Stimulated activated CD8-positive, alpha-beta memory T cell treated with anti-CD3 and anti-CD28 coated beads, Interleukin-7, amount 100 ng/mL, for 24 hours (primary cell): ENCODE results near the gene SEPTIN12.

Source experiments
- DNase-seq: peaks from one replicate; pipeline ENCODE4 v3.0.0-alpha.2; 2020; ENCODE audit warnings: low read depth

The SEPTIN12 gene

DNA sequence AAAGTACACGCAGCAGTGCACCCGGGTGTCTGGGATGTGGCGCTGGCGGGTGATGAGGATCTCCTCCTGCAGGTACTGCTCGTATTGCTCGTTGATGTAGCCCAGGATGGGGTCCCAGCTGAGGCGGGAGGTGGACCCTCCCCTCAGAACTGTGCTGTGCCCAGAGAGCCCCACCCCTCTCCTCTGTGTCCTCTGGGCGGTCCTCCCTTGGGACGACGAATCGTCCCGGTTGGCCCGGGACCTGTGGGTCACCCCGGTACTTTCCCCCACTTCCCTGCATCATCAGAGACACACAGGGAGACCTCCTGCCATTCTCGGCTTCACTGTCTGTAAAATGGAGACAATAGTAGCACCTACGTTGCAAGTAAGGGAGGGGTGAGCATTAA is 4.2 kb downstream of the SEPTIN12 start:
- DNase-seq, result no peak

DNA sequence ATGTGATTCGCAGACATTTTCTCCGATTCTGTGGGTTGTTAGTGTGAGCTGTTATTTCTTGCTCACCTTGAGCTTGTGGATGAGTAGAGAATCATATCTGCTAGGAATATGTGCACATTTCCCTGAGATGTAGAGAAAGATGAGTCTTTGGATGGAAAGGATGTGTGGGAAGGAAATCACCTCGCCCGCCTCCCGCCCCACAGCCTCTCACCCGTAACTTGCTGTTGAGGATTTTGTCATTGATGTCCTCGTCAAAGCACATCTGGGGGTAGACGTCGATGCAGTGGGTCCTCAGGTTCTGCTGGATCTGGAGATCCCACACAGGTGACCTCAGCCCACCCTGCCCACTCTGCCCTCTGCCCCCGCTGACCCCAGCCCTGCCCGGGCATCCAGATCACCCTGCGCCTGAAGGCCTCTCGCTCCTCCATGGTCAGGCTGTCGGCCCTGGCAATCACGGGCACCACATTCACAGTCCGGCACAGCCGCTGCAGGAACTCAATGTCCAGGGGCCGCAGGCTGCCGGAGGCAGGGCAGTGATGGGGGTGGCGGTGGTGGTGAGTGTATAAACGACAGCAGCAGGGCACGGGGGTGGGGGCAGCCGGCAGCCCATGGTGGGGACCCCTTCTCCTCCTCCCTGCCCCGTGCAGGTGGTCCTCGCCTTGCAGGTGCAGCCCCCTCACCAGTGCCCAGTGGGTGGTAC is 4.7 kb downstream of the SEPTIN12 start:
- no peak for DNase-seq

DNA sequence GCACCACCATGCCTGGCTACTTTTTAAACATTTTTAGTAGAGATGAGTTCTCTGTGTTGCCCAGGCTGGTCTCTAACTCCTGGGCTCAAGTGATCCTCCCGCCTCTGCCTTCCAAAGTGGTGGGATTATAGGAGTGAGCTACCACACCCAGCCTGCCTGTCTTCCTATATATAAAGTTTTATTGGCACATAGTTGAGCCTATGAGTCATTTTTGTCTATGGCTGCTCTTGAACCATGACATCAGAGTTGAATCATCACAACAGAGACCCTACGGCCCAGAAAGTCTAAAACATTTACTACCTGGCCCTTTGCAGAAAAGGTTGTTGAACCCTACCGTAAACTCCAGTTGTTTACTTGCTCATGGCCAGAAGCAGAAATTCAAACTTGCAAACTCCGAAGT is 7.9 kb downstream of the SEPTIN12 start:
- DNase-seq, result no peak

DNA sequence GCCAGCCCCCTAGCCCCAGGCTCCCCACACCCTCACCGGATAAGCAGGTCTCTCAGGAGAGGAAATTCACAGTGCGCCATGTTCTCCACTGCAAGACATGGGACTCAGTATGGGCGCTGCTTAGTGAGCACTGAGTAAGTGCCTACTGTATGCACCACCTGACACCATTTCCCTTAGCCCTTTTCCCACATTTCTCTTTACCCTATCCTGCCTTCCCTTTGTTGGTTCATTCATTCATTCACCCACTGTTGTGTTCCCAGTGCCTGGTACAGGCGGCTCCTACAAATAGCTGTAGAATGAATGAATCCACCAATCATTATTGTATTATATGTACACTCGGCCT is 10.1 kb downstream of the SEPTIN12 start:
- DNase-seq, result no peak

DNA sequence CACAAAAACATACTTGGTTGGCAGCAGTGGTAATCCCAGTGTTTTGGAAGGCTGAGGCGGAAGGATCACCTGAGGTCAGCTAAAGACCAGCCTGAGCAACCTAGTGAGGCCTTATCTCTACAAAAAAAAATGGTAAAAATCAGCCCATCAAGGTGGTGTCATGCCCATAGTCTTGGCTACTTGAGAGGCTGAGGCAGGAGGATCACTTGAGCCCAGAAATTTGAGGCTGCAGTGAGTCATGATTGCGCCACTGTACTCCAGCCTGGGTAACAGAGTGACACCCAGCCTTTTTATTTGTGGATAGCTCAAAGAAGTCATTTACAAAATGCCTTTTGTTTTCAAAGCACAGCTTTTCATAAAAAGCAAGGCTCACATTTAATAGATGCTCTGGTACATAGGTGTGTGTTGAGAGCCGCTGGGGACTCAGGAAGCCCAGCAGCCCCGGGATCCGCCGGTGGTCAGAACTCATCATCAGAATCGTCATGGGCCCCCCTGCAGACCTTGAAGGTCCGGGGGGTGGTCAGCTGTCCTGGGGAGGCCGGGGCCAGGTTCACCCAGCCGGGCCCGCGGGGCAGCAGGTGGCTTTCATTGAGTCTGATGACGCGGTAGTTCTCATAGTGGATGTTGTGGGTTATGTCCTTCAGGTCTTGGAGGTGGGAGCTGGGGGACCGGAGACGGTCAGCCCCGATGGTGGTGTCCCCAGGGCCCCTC is 10.7 kb downstream of the SEPTIN12 start:
- DNase-seq, result no peak

DNA sequence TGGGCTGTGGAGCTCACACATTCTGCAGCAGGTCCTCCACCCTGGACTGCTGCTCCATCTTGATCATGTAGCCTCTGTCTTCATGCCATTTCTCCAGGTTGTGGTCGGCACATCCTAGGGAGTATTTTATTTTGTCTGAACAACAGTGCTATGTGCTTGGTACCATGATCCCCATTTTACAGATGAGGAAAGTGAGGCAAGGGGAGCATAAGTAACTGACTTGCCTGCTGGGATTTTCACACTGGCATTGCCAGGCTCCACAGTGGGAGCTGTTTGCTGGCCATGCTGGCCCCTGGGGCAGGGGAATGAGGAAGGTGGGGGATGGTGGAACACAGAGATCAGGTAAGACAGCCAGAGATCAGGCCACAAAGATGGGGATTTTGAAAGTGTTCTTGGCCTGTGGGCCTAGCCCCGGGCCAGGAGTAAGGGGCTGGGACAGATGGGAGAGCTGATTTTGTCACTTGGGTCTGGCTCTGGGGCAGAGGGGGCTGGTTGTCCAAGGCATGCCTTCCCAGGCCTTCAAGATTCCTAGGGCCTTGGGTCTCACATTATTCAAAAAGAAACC is 11.9 kb downstream of the SEPTIN12 start:
- DNase-seq, result no peak

DNA sequence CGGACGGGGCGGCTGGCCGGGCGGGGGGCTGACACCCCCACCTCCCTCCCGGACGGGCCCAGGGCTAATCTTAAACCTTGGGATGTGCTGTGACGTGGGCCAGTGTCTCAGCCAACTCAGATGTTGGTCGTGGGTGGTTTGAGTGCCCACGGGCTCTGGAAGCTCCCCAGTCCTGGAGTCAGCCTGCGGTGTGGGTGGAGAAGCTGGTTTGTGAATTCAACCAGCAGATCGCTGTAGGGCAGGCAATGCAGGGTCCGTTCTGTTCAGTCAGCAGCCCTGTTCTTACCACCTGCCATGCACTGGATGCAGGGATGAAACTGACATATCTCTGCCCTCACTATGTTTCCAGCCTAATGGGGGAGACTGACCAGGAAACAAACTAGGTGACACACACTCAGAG is 13.1 kb downstream of the SEPTIN12 start:
- no peak for DNase-seq

DNA sequence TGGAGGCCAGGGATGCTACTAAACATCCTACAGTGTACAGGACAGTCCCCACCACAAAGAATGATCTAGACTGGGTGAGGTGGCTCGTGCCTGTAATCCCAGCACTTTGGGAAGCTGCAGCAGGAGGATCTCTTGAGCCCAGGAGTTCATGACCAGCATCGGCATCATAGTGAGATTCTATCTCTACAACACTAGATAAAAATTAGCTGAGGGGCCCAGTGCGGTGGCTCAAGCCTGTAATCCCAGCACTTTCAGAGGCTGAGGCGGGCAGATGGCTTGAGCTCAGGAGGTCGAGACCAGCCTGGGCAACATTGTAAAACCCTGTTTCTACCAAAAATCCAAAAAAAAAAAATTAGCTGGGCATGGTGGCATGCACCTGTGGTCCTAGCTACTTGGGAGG is 15.8 kb downstream of the SEPTIN12 start:
- no peak for DNase-seq

DNA sequence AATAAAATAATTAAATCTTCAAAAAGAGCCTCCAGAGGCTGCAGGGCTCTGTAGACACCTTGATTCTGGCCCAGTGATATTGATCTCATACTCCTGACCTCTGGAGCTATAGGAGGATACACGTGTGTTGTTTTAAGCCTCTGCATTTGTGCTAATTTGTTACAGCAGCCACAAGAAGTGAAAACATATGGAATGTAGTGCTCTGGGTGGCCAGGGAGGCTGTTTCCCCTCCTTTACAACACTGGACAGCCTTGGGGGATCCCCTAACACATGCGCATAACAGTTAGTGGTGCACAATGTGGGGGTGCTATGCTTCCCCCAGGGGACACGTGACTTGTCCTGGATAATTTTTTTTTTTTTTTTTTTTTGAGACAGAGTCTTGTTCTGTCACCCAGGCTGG is 16.5 kb downstream of the SEPTIN12 start:
- DNase-seq, result no peak

DNA sequence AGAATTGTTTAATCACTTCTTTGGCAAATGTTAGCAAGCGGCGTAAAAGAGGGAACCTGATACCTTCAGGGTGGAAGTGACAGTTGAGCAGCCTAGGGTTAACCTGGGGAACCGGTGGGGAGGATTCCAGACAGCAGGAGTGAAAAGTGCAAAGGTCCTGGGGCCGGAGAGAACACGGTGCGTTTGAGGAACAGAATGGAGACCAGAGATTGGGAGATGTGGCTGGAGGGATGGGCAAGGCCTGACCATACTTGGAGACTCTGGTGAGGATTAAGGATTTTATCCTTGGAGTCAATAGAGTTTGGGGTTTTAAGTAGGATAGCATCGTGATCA is 18.9 kb downstream of the SEPTIN12 start:
- DNase-seq, result no peak

DNA sequence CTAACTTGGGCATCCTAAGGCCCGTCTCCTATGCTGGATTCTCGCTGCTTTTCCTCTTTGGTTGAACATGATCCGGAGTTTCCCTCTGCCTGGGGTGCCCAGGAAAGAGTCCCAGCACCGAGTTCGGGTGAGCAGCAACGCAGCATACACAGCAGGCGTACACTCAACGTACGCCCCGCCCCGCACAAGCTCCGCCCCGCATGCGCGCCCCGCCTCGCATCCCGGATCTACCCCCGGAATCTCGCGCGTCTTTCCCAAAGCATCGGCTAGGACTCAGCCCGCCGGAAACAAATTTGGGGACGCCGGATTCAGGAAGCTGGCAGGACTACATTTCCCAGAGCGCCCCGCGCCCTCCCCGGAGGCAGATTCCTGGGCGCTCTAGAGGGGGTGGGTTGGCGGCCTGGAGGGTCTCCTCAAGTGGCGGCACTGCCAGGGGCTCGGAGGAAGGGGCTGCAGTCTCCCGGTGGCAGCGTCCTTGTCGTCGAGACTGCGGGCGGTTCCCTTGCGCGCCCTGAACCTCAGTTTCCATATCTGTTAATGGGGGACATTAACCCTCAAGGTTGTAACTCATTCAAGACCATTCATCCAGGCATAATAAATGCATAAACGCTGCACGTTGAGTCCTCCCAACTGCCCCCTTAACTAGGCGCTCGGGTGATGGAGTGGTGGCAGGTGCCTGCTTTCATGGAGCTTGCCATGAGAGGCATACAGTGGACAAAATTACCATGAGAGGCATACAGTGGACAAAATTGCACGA is 19.4 kb downstream of the SEPTIN12 start:
- DNase-seq, result peak; percentile 78

DNA sequence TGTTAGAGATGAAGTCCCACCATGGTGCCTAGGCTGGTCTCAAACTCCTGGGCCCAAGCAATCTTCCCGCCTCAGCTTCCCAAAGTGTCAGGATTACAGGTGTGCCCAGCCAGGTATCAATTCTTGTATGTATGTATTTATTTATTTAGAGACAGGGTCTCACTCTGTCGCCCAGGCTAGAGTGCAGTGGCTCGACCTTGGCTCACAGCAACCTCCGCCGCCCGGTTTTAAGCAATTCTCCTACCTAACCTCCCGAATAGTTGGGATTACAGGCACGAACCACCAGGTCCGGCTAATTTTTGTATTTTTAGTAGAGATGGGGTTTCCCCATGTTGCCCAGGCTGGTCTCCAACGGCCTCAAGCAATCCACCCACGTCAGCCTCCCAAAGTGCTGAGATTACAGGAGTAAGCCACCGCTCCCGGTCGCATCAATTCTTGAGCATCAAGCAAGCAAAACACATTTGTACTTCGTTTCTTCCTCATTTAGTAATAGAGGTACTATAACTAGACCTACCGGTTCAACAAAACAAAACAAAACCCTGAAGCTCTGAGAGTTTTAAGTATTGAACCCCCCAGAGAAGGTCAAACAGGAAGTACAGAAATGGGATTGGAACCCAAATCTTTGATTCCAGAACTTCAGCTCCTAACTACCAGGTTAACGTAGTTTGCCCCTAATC is 20.1 kb downstream of the SEPTIN12 start:
- DNase-seq, result no peak

DNA sequence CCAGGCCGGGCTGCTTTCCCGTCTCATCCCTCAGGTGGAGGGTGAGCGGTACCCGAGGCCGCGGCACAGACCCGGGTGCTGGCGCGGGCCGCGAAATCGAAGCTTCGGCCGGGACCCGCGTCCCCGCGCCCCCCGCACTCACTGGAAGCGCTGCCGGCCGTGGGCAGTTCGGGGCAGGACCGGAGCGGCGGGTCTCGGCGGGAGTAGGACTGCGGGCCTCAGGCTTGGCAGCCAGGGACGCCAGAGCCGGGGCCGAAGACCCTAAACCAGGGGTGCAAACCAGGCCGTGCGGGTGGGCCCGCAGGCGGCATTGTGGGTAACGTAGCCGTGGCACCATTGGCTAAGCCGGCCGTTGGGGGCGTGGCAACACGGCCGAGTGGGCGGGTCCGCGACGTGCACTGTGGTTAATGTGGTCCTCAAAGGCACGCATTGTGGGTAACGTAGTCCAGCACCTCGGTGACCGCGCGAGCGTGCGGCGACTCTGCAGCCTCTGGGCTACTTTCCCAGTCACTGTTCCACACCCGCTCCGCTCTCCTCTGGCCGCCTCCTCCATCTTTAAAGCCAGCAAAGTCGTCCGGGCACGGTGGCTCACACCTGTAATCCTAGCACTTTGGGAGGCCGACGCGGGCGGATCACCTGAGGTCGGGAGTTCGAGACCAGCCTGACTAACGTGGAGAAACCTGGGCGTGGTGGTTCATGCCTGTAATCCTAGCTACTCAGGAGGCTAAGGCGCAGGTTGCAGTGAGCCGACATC is 21.1 kb downstream of the SEPTIN12 start, which contains the start of gene ZNF500:
ZNF500 (minus strand) TSS at position 288 of the 754 bp plus-strand sequence. CDS start 1,184 bp downstream, outside the sequence.
- DNase-seq, result peak; percentile 98

DNA sequence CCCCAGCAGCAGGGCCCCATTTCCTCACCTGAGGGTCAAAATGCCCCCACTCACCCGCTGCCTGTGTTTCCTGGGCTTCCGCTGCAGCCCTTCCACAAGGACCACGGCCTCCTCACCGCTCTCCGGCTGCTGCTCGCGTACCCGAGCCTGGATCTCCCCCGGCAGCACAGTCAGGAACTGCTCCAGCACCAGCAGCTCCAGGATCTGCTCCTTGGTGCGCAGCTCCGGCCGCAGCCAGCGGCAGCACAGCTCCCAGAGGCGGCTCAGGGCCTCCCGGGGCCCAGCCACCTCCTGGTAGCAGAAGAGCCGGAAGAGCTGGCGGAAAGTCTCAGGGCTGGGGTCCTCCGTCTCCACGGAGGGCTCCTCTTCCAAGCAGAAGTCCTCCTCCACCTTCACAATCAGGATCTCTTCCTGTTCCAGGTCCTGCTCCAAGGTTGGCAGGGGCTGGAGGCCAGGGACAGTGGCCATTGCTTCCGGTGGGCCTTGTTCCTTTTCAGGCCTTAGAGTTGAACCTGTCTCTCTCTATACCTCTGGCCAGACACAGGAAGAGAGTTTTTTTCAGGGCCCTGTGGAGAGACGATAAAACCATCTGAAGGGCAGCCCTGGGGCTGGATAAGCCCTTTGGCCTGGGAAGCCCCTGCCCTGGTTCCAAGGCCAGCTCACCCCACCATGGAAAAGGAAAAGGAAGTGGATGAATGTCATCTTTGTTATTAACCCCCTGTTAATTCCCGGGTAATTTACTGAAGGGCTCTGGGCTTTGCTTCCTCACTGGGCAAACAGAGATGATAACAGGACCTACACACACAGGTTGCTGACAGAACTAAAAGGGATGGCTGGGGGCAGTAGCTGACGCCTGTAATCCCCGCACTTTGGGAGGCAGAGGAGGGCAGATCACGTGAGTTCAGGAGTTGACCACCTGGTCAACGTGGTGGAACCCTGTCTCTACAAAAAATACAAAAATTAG is 22.4 kb downstream of the SEPTIN12 start:
- DNase-seq, result no peak

DNA sequence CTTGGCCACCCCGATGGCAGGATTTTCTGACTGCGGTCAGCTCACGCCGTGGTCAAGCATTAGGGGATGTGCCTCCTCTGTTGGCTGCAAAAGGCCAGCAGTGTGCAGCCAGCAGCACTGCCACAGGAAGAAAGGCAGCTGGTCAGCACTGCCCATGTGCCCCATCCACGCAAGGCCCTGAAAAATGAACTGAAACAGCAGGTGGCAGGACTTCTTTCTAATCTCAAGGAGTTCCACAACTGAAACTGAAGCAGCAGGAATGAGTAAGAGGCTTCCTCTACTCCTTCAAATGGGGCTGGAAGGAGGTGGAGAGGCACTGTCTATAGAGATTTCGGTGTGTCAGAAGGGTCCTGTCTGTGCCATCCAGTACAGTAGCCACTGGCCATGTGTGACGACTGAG is 24.4 kb downstream of the SEPTIN12 start:
- DNase-seq, result no peak

DNA sequence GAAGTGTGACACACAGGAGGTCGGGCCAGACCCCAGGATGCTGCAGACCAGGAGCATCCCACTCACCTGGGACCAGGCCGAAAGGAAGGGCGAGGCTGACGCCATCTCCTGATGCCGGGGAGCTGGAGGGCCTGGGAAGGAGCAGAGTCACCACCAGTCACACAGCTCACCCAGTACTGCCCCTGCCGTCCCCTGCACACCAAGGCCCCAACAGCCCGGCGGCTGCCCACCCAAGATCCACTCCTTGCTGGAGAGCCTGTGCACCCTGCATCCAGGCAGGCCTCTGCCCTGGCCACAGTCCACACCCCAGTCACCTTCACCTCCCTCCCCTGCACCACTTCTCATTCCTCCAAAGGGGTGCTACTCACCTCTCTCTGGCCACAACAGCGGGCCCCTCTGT is 25.9 kb downstream of the SEPTIN12 start:
- DNase-seq, result no peak

DNA sequence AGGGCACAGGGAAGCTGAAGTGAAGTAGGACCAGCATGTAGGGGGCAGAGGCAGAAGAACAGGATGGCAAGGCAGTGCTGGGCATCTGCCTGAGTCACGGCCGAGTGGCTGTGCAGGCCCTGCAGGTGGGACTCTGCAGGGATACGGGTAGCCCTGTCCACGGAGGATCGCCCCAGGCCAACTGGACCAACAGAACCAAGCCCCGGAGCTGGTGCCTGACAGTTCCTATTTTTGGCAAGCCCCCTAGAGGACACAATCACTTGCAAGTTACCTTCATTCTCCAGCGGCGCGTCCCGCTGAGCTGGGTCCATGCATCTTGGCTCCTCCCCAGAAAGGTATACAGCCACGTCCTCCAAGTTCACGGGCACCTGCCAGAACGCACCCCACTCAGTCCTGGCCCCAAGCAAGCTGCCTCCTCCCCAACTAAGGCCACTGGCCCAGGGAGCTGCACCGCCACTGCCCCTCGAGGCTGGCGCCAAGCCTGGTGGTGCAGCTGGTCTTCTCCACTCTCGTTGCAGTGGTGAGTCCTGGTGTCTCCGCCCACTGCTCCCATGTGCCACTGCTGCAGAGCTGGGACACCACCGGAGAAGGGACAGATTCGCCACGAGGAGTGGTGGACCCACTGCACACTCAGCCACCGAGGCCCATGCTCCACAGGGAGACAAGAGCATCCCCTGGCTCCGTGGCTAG is 27.8 kb downstream of the SEPTIN12 start:
- DNase-seq, result no peak

DNA sequence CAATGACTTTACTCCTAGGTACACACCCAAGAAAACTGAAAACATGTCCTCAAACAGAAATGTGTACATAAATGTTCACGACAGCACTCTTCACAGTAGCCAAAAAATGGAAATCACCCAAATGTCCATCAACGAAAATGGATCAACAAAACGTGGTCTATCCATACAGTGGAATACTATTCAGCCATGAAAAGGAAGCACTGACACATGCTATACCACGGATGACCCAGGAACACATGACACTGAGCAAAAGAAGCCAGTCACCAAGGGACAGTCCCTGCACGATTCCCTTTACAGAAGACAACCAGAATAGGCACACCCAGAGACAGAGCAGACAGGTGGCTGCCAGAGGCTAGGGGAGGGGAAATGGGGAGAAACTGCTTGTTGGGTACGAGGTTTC is 32.5 kb downstream of the SEPTIN12 start:
- DNase-seq, result no peak

DNA sequence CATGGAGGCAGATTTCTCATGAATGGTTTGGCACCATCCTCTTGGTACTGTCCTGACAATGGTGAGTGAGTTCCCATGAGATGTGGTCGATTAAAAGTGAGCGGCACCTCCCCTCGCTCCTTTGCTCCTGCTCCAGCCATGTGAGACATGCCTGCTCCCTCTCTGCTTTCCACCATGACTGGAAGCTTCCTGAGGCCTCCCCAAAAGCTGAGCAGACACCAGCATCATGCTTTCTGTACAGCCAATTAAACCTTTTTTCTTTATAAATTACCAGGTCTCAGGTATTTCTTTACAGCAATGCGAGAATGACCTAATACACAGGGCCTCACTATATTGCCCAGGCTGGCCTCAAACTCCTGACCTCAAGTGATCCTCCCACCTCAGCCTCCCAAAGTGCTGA is 33.3 kb downstream of the SEPTIN12 start:
- no peak for DNase-seq

DNA sequence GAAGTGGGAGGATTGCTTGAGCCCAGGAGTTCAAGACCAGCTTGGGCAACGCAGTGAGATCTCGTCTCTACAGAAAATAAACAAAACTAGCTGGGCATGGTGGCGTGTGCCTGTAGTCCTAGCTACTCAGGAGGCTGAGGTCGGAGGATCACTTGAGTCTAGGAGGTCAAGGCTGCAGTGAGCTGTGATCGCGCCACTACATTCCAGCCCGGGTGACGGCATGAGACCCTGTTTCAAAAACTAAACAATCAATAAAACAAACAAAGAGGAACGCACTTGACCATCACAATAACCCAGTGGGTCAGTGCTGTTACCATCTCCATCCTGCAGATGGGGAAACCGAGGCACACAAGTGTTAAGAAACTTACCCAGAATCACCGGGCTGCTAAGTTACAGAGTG is 34.9 kb downstream of the SEPTIN12 start:
- no peak for DNase-seq
